BJ (cell line): ENCODE results near the gene RAI14. TPM values are rescaled to one million over a fixed set of nuclear protein-coding genes. Genes with fewer than 3 reads are reported as not detected.

Source experiments
- CTCF ChIA-PET: fragments of 350-600 bp; formaldehyde crosslinking; extraction: SDS; loops from one replicate; lab custom pipeline; 2021; ENCODE audit warnings: antibody characterized with exemption, inconsistent platforms; lab: Yijun Ruan, JAX
- POLR2A ChIA-PET: fragments of 300-600 bp; sonication (Branson Sonifier 250); formaldehyde crosslinking; extraction: SDS; loops from one replicate; lab custom pipeline; 2021; ENCODE audit warnings: antibody characterized with exemption; lab: Charles Lee
- DNase-seq: peaks from one replicate; pipeline ENCODE4 v3.0.0-alpha.2; 2011; ENCODE audit warnings: low read depth
- H3K27me3 ChIP-seq: 2 replicates; pipeline ENCODE4 v1.6.0; 2011; ENCODE audit warnings: low read length; ENCODE audit not compliant: control insufficient read depth, insufficient read depth
- H3K36me3 ChIP-seq: 2 replicates; pipeline ENCODE4 v1.5.1; 2011; ENCODE audit warnings: low read length; ENCODE audit not compliant: control insufficient read depth, insufficient read depth
- H3K4me3 ChIP-seq: 2 replicates; pipeline ENCODE4 v1.5.1; 2011; ENCODE audit warnings: low read depth, mild to moderate bottlenecking, control low read depth, low read length
- polyA plus RNA-seq: library from polyadenylated mRNA; depleted of rRNA; stranded (reverse); fragments of >200 nt; gene quantifications from 2 replicates; pipeline ENCODE4 v1.2.3, GENCODE V29; 2011
- TF ChIP-seq, protein P1 (sequence below): IDR thresholded peaks from 2 replicates; pipeline ENCODE4 v1.5.1; 2011; ENCODE audit warnings: low read depth, mild to moderate bottlenecking, control low read depth, inconsistent platforms, low read length, moderate library complexity; ENCODE audit not compliant: insufficient read depth

Gene RAI14
- polyA plus RNA-seq, 1 experiment, result 183 TPM

DNA sequence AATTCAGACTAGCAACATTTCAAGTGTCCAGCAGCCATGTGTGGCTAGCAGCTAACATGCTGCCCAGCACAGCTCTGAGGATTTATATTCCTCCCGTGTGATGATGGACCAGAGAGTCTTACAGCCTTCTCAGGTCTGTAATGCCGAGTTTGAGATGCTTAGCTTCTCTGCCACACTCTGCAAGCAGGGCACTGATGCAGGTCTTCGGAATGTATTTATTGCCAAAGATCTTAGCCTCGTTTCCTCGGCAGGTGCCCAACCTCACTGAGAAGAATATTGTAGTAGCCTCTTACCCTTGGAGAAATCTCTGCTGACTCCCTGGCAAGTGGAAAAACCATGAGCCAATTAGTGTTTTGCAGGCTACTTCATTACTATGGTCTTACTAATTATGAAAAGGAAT lies 3.7 kb upstream of the RAI14 start:
- CTCF ChIA-PET, result interaction anchor here (0.7 to 1.6 kb wide), 6 partner anchors 12 to 166 kb away, joined by 3 read pairs; no protein-coding TSS in a partner anchor
- TF ChIP-seq, protein P1, sequence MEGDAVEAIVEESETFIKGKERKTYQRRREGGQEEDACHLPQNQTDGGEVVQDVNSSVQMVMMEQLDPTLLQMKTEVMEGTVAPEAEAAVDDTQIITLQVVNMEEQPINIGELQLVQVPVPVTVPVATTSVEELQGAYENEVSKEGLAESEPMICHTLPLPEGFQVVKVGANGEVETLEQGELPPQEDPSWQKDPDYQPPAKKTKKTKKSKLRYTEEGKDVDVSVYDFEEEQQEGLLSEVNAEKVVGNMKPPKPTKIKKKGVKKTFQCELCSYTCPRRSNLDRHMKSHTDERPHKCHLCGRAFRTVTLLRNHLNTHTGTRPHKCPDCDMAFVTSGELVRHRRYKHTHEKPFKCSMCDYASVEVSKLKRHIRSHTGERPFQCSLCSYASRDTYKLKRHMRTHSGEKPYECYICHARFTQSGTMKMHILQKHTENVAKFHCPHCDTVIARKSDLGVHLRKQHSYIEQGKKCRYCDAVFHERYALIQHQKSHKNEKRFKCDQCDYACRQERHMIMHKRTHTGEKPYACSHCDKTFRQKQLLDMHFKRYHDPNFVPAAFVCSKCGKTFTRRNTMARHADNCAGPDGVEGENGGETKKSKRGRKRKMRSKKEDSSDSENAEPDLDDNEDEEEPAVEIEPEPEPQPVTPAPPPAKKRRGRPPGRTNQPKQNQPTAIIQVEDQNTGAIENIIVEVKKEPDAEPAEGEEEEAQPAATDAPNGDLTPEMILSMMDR, result no peak
- POLR2A ChIA-PET, result interaction anchor here (0.6 kb wide), 2 partner anchors 27 to 243 kb away, joined by 3 to 4 read pairs; no protein-coding TSS in a partner anchor
- Histone ChIP-seq H3K36me3 (no peaks in the 10 kb centered on the region), H3K4me3 (no peak overlapping the region), H3K27me3 (no peaks in the 10 kb centered on the region)
- DNase-seq, result no peak

DNA sequence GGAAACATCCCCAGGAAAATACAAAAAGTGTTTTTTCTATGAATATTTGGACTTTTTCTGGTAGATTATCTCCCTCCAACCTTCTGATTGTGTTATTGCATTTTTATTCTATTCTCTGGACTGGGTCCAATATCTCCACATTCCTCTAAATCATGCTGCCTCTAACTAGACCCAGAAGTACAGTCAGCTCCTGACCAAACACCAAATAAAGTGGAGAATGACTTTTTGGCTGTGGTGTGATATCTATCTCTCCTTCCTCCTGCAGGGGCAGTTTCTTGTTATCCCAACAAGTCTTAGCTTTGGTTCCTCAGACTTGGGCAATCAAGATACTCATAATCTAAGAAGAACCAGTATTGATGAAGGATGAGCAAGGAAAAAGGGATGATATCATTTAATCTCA lies 3.2 kb upstream of the RAI14 start:
- TF ChIP-seq, protein P1, result peak; percentile 40
- H3K36me3 ChIP-seq, result no peaks in the 10 kb centered on the region
- no peak overlapping the region for H3K4me3 ChIP-seq
- peak; percentile 49 for DNase-seq
- H3K27me3 ChIP-seq, result no peaks in the 10 kb centered on the region
- ChIA-PET CTCF (interaction anchor here (0.7 to 1.6 kb wide), 5 partner anchors 12 to 51 kb away, joined by 3 read pairs; no protein-coding TSS in a partner anchor), POLR2A (interaction anchor here (0.5 to 0.6 kb wide), 3 partner anchors 85 to 276 kb away, joined by 3 to 4 read pairs (median 3); partner anchors contain the start of gene DNAJC21)

DNA sequence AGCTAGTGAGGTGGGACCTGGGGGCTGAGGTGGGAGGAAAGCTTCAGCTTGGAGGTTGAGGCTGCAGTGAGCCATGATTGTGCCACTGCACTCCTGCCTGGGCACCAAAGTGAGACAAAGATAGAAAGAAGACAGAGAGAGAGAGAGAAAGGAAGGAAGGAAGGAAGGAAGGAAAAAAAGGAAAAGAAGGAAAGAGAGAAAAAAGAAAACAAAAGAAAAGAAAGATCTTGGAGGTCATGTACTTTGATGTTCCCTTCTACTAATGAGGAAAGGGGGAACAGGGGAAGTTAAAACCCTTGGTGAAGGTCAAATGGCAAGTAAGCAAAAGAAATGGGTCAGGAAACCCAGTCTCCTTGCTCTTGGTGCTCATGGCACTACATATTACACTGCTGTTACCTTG lies 2.4 kb upstream of the RAI14 start:
- H3K27me3 ChIP-seq, result no peaks in the 10 kb centered on the region
- H3K4me3 ChIP-seq, result no peak overlapping the region
- no peaks in the 10 kb centered on the region for H3K36me3 ChIP-seq
- CTCF ChIA-PET, result interaction anchor here (0.6 kb wide), 1 partner anchor 169 kb away, joined by 3 read pairs; no protein-coding TSS in a partner anchor
- DNase-seq, result no peak
- TF ChIP-seq, protein P1, result no peak
- POLR2A ChIA-PET, result no interaction called here

DNA sequence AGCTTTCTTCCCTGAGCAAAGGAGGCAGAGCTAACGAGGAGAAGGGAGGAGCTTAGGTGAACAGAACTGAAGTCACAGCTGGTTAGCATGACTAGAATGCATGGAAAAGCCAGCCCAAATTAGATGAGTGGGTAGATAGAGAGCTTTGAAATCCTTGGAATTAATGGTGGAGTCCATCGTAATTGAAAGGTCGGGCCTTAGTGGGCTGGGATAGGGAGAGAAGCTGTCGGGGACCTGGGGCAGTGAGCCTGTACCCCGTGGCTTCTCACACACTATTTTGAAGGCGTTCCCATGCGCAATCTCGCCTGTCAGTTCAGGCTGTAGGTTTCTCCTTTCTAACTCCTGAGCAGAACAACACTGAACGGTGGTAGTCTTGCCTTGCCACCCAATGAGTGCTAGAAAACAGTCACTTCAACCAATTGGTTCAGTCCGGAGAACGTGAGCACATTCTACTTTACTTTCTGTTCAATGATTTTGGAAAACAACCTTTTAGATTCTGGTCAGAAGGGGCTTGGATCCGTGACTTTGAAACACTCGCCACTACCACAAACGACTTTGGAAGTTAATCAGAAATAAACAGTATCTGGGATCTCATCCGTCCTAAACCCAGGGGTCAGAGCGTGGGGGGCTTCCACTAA lies 655 bp upstream of the RAI14 start:
- ChIA-PET POLR2A (interaction anchor here (0.6 to 1.0 kb wide), 2 partner anchors 22 to 33 kb away, joined by 3 to 14 read pairs; no protein-coding TSS in a partner anchor), CTCF (interaction anchor here (0.6 to 2.4 kb wide), 8 partner anchors 8 to 133 kb away, joined by 3 to 9 read pairs (median 4); no protein-coding TSS in a partner anchor)
- DNase-seq, result peak; percentile 87
- TF ChIP-seq, protein P1, result no peak
- Histone ChIP-seq H3K36me3 (peaks cover 2% of the 10 kb centered on the region; the same call in 1 of the 2 replicates), H3K4me3 (peak overlapping the region; percentile 93), H3K27me3 (no peaks in the 10 kb centered on the region)

DNA sequence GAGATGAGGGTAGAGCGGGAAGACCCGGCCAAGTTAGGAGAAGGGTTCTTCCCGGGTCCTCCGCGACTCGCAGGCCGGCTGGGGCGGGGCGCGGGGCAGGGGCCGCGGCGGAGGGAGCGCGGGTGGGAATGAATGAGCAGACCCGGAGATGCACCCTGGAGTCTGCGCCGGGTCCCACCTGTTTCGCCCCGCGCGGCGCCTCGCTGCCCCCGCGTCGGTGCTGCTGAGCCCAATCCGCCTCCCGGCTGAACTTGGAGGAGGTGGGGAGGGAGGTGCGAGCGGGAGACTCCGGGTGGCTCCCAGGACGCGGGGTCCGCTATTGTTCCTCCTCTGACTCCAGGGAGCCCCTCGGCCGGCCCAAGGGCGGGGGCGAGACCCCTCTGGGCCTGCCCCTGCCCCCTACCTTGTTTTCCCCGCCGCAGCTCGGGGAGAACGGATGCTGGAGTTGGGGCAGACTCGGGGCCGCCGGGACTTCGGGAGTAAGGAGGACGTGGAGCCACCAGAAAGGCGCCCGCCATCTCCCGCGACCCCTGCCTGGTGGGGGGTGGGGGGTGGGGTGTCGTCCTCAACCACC lies 659 bp downstream of the RAI14 start:
- no peak for DNase-seq
- peak overlapping the region; percentile 93 for H3K4me3 ChIP-seq
- ChIA-PET POLR2A (interaction anchor here (1.0 kb wide), 1 partner anchor 35 kb away, joined by 3 read pairs; no protein-coding TSS in a partner anchor), CTCF (interaction anchor here (0.9 to 2.4 kb wide), 5 partner anchors 23 to 134 kb away, joined by 3 to 8 read pairs (median 4); no protein-coding TSS in a partner anchor)
- peaks cover 2% of the 10 kb centered on the region; the same call in 1 of the 2 replicates for H3K36me3 ChIP-seq
- TF ChIP-seq, protein P1, result no peak
- H3K27me3 ChIP-seq, result no peaks in the 10 kb centered on the region
